ENCODE results near the gene SPOP. TPM values are rescaled to one million over a fixed set of nuclear protein-coding genes. Genes with fewer than 3 reads are reported as not detected.
"Not testable (repeated sequence)": the region's sequence is repeated elsewhere in the genome, so short reads cannot be mapped to it uniquely, and the experiment has no call there.

SPOP gene
- total RNA-seq, 4 donors from 2014 or later, result 27.5 to 57.5 (median 53.5) TPM

DNA sequence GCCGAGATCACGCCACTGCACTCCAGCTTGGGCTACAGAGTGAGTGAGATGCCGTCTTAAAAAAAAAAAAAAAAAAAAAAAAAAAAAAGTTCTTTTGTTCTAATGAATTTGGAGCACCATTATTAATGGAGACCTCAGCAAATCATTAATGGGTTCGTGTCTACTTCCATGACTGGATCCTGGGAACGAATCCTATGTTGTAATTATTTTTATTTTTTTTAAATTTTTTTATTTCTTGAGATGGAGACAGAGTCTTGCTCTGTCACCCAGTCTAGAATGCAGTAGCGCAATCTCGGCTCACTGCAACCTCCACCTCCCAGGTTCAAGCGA is 30.7 kb downstream of the SPOP start:
- peaks cover 43 to 50% of the 10 kb centered on the region in 2 donors for H3K4me1 ChIP-seq
- H3K27me3 ChIP-seq, result no peaks in the 10 kb centered on the region
- DNase-seq, result no peak
- in situ Hi-C loops (cut with MboI; ENCODE audit: low sequenced_read_pairs in 4 of 4) (no loop called here), intact Hi-C loops (cut with DNase I; ENCODE audit: low total_unique reads) (no loop called here)
- peak; percentile 24 to 53 for ATAC-seq
- H3K36me3 ChIP-seq, result no peaks in the 10 kb centered on the region
- H3K9me3 ChIP-seq, result no peaks in the 10 kb centered on the region
- TF ChIP-seq CTCF (IDR thresholded peaks at IDR 0.05 in 4 of 5, conservative IDR thresholded peaks at IDR 0.05 in 1 of 5) (no peak), POLR2A (IDR thresholded peaks at IDR 0.05) (no peak)
- peak overlapping the region; percentile 78 to 92 (median 88) for H3K27ac ChIP-seq
- peak overlapping the region in 1 of 4 donors; percentile 31 for H3K4me3 ChIP-seq

GRCh38 chr17:49646391-49647255 is 31.3 kb downstream of the SPOP start:
- Histone ChIP-seq H3K9me3 (no peaks in the 10 kb centered on the region), H3K27me3 (no peaks in the 10 kb centered on the region), H3K4me3 (peak overlapping the region in 3 of 4 donors; percentile 31 to 44 (median 35)), H3K36me3 (no peaks in the 10 kb centered on the region), H3K27ac (peak overlapping the region; percentile 78 to 92 (median 88)), H3K4me1 (peaks cover 47 to 48% of the 10 kb centered on the region in 2 donors)
- TF ChIP-seq CTCF (IDR thresholded peaks at IDR 0.05 in 4 of 5, conservative IDR thresholded peaks at IDR 0.05 in 1 of 5), result no peak
- no peak for TF ChIP-seq POLR2A (IDR thresholded peaks at IDR 0.05)
- DNase-seq (peak; percentile 63 to 90), ATAC-seq (peak; percentile 85 to 88)
- in situ Hi-C loops (cut with MboI; ENCODE audit: low sequenced_read_pairs in 4 of 4), result no loop called here
- intact Hi-C loops (cut with DNase I; ENCODE audit: low total_unique reads), result no loop called here

- H3K36me3 ChIP-seq; DNase-seq; intact Hi-C loops (cut with DNase I; ENCODE audit: low total_unique reads); H3K4me3 ChIP-seq; H3K9me3 ChIP-seq; H3K27me3 ChIP-seq; in situ Hi-C loops (cut with MboI; ENCODE audit: low sequenced_read_pairs in 4 of 4): not testable (repeated sequence)
- Histone ChIP-seq H3K27ac (peak overlapping the region; percentile 78 to 92 (median 88)), H3K4me1 (peaks cover 44 to 47% of the 10 kb centered on the region in 2 donors)
- ATAC-seq, result peak in 1 of 2 donors; percentile 61
These were observed 31.9 kb downstream of the SPOP start for GRCh38 chr17:49646056-49646390.

DNA sequence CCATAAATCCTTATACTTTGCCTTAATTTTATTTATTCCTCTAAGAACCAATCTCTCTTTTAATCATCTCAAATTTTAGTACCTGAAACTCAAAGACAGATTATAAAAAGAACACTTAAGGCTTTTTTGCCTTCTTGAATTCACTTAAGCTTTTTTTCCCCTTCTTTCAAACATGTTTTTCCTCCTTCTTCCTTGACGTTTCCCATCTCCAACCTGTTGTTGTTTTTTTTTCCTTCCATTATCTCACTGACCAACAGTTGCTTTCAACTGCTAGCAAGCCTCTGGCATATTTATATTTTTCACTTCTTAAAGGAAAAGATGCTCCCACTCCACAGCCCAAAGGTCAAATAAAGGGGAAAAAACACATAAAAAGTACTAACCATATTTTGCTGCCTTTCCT is 32.2 kb downstream of the SPOP start:
- H3K27ac ChIP-seq, result peak overlapping the region; percentile 78 to 92 (median 88)
- intact Hi-C loops (cut with DNase I; ENCODE audit: low total_unique reads) (no loop called here), in situ Hi-C loops (cut with MboI; ENCODE audit: low sequenced_read_pairs in 4 of 4) (no loop called here)
- TF ChIP-seq POLR2A (IDR thresholded peaks at IDR 0.05) (no peak), CTCF (IDR thresholded peaks at IDR 0.05 in 4 of 5, conservative IDR thresholded peaks at IDR 0.05 in 1 of 5) (no peak)
- no peak for ATAC-seq
- H3K4me1 ChIP-seq, result peaks cover 44 to 47% of the 10 kb centered on the region in 2 donors
- H3K4me3 ChIP-seq, result no peak overlapping the region
- no peak for DNase-seq
- H3K36me3 ChIP-seq, result no peaks in the 10 kb centered on the region
- no peaks in the 10 kb centered on the region for H3K27me3 ChIP-seq
- H3K9me3 ChIP-seq, result no peaks in the 10 kb centered on the region

DNA sequence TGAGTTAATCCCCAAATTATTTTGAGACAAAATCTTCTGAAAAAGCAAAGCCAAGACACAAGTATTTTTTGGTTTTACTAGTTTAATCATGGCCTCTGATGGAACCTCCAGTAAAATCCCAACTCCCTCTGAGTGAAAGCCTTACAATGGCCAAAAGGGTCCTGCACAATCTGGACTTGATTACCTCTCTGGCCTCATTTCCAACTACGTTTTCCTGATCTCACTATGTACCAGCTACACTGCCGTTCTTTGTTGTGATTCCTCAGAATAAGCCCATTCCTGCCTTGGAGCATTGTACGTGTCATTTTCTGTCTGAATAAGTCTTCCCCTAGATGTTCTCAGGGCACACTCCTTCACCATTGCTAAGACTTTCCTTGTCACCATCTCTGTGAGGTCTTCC is 37.3 kb downstream of the SPOP start:
- intact Hi-C loops (cut with DNase I; ENCODE audit: low total_unique reads), result loop anchor here (5.0 kb wide), 1 partner anchor 73 kb away; no protein-coding TSS in a partner anchor
- no peak for DNase-seq
- in situ Hi-C loops (cut with MboI; ENCODE audit: low sequenced_read_pairs in 4 of 4), result no loop called here
- ATAC-seq, result no peak
- no peak overlapping the region for H3K4me3 ChIP-seq
- H3K27ac ChIP-seq, result peak overlapping the region; percentile 38 to 87 (median 62)
- no peaks in the 10 kb centered on the region for H3K9me3 ChIP-seq
- TF ChIP-seq CTCF (IDR thresholded peaks at IDR 0.05 in 4 of 5, conservative IDR thresholded peaks at IDR 0.05 in 1 of 5), result no peak
- TF ChIP-seq POLR2A (IDR thresholded peaks at IDR 0.05), result no peak
- no peaks in the 10 kb centered on the region for H3K27me3 ChIP-seq
- H3K4me1 ChIP-seq, result peaks cover 35 to 58% of the 10 kb centered on the region in 2 donors
- no peaks in the 10 kb centered on the region for H3K36me3 ChIP-seq

Data from gastrocnemius medialis (tissue), 4 donors.